ENCODE data around the gene CPED1. TPM values are rescaled to one million over a fixed set of nuclear protein-coding genes. Genes with fewer than 3 reads are reported as not detected.
A peak's percentile ranks its signal among the peaks of the same experiment; 100 is the strongest.

CPED1 gene
- total and polyA plus RNA-seq, 3 donors from 2014 or later: 7.4 to 13.1 (median 11.8) TPM

DNA sequence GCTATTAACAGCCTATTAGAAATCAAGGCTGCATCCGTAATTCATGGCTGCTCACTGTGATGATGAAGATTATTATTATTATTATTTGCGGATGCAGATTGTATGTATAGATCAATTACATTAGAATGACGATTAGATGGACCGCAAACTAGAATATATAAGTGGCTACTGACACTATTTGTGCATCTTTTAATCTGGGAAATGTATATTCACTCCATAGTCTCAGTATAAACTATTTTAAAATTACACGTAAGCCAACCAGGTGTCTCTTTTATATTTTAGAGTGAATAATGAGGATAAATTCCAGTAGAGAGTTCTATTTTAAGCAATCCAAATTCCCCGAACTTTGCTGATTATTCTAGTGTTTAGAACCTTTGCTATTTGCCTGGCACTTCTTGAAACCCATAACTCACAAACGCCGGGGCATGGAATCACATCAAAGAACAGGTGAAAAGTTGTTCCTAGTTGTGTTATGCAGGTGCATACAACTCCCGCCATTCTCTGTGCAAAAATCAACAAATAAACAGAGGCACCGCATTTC, 38.4 kb upstream of the CPED1 start:
- WGBS, 2 donors: 2% methylated on average over 10 of the region's 10 CpGs
- intact Hi-C loops (cut with DNase I; ENCODE audit: low total_unique reads): no loop called here
- no peaks in the 10 kb centered on the region for H3K27me3 ChIP-seq
- no peaks in the 10 kb centered on the region for H3K9me3 ChIP-seq
- H3K27ac ChIP-seq: peak overlapping the region; percentile 99
- TF ChIP-seq POLR2A (IDR thresholded peaks at IDR 0.05): no peak
- TF ChIP-seq, protein P1, sequence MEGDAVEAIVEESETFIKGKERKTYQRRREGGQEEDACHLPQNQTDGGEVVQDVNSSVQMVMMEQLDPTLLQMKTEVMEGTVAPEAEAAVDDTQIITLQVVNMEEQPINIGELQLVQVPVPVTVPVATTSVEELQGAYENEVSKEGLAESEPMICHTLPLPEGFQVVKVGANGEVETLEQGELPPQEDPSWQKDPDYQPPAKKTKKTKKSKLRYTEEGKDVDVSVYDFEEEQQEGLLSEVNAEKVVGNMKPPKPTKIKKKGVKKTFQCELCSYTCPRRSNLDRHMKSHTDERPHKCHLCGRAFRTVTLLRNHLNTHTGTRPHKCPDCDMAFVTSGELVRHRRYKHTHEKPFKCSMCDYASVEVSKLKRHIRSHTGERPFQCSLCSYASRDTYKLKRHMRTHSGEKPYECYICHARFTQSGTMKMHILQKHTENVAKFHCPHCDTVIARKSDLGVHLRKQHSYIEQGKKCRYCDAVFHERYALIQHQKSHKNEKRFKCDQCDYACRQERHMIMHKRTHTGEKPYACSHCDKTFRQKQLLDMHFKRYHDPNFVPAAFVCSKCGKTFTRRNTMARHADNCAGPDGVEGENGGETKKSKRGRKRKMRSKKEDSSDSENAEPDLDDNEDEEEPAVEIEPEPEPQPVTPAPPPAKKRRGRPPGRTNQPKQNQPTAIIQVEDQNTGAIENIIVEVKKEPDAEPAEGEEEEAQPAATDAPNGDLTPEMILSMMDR (IDR thresholded peaks at IDR 0.05): no peak
- no peaks in the 10 kb centered on the region for H3K4me1 ChIP-seq
- no peaks in the 10 kb centered on the region for H3K36me3 ChIP-seq (ENCODE audit: low read depth, missing control alignments)
- H3K4me3 ChIP-seq: peak overlapping the region; percentile 73 to 86
- DNase-seq: no peak

- Histone ChIP-seq H3K27me3 (no peaks in the 10 kb centered on the region), H3K4me3 (peak within 1 kb of the TSS; percentile 73 to 86), H3K27ac (peak within 1 kb of the TSS; percentile 99), H3K4me1 (no peaks in the 10 kb centered on the region), H3K9me3 (no peaks in the 10 kb centered on the region), H3K36me3 (ENCODE audit: low read depth, missing control alignments) (no peaks in the 10 kb centered on the region)
- peak; percentile 98 for DNase-seq
- intact Hi-C loops (cut with DNase I; ENCODE audit: low total_unique reads): no loop called here
- 0% methylated on average over 34 to 52 of the region's 71 CpGs for WGBS, 2 donors
- TF ChIP-seq, protein P1 (IDR thresholded peaks at IDR 0.05): no peak
These were observed 37.8 kb upstream of the CPED1 start, which contains the start of gene ING3 for GRCh38 chr7:120950539-120951308. TSS of gene ING3 (plus strand) at chr7:120950777. CDS start at chr7:120950897, 120 bp downstream.

DNA sequence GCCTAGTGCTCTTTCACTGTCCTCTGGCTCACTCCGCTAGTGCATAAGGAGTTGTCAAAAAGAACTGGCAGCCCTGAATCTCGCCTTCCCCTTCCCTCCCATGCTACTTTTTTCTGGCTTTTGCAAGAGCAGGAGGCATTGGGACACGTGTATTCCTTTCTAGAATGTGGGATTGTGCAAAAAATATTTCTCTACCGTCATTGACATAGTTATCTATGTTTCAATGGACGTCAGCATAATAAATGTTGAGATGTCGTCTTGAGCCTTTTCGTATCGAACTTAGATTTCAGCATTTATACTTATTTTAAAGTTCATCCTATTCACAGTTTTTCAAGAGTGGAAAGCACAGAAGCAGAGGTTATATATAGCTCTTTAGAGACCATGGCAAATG, 37.2 kb upstream of the CPED1 start:
- Histone ChIP-seq H3K36me3 (ENCODE audit: low read depth, missing control alignments) (no peaks in the 10 kb centered on the region), H3K4me1 (no peaks in the 10 kb centered on the region), H3K27me3 (no peaks in the 10 kb centered on the region), H3K27ac (peak overlapping the region; percentile 99), H3K4me3 (peak overlapping the region; percentile 73 to 86), H3K9me3 (no peaks in the 10 kb centered on the region)
- DNase-seq: no peak
- intact Hi-C loops (cut with DNase I; ENCODE audit: low total_unique reads): no loop called here
- TF ChIP-seq, protein P1 (IDR thresholded peaks at IDR 0.05): no peak
- TF ChIP-seq POLR2A (IDR thresholded peaks at IDR 0.05): no peak
- 1 to 5% methylated on average over 8 of the region's 8 CpGs for WGBS, 2 donors

GRCh38 chr7:120951826-120952225, 36.7 kb upstream of the CPED1 start:
- H3K9me3 ChIP-seq: no peaks in the 10 kb centered on the region
- no peaks in the 10 kb centered on the region for H3K27me3 ChIP-seq
- DNase-seq: no peak
- H3K4me1 ChIP-seq: no peaks in the 10 kb centered on the region
- 30 to 56% methylated on average over 2 of the region's 2 CpGs for WGBS, 2 donors
- intact Hi-C loops (cut with DNase I; ENCODE audit: low total_unique reads): no loop called here
- H3K27ac ChIP-seq: peak overlapping the region; percentile 99
- TF ChIP-seq, protein P1 (IDR thresholded peaks at IDR 0.05): no peak
- no peak for TF ChIP-seq POLR2A (IDR thresholded peaks at IDR 0.05)
- peak overlapping the region; percentile 73 to 86 for H3K4me3 ChIP-seq
- H3K36me3 ChIP-seq (ENCODE audit: low read depth, missing control alignments): no peaks in the 10 kb centered on the region

Measured in testis (tissue), 3 donors.